ENCODE data around the gene COP1.
"Not testable (repeated sequence)": the region's sequence is repeated elsewhere in the genome, so short reads cannot be mapped to it uniquely, and the experiment has no call there.

Gene COP1

DNA sequence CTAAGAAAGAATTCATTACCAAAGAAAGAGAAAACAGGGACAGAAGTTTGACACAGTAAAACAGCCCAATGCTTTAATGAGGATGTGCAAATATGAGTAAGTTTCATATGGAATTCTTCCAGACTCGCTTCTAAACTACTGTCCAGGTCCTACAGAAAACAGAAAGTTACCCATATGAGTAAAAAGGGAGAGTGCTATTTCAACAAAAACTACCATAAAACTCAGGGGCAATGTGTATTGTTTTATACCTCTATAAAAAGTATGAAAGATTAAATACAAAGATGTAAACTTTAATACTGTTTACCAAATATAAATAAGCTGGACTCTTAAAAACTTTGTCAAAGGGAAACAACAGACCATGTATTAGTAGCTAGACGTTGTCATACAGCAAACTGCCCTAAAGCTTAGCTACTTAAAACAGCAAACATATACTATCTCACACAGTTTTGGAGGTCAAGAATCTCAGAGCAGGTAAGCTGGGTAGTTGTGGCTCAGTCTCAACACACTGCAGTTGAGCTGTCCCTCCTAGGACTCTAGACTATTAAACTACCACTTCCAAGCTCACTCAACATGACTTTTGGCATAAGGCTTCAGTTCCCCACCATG is 174.9 kb downstream of the COP1 start:
- no peak for DNase-seq

DNA sequence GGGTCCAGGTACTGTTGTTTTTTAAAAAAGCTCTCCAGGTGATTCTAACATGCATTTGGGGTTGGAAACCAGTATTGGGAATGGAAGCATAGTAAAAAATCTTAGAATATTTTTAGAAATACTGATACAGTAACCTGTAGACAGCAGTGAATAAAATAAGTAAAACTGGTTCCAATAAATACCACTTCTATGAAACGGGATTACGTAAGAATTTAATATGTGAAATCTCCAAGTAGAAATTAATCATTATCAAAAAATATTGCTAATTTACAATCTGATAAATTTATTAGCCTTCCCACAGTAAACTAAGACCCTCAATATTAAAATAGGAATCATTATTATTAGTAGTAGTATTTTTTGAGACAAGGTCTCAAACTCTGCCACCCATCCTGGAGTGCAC is 177.5 kb downstream of the COP1 start:
- no peak for DNase-seq

DNA sequence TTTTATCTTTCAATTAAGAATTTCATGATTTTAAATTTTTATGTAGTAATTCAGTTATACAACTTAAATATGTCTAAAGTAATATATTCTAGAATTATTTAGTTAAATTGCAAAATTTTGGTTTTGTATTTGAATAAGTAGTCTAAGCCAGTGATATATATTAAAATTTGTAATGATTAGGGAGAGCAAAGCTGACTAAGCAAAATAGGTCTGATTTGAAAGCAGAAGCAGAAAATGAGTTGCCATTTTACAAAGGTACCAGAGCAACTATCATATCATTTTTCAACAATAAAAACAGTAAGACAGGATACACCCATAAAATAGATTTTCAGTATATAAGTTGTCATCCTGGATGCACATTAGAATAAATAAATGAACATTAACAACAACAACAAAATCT is 177.9 kb downstream of the COP1 start:
- DNase-seq: no peak

DNA sequence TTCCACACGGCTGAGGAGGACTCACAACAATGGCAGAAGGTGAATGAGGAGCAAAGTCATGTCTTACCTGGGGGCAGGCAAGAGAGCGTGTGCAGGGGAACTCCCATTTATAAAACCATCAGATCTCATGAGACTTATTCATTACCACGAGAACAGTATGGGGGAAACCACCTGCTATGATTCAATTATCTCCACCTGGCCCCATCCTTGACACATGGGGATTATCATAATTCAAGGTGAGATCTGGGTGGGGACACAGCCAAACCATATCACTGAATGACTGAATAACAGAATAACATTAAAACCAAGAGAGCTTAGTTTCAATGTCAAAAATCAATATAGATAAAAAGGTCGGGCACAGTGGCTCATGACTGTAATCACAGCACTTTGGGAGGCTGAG is 179.2 kb downstream of the COP1 start:
- not testable (repeated sequence) for DNase-seq

DNA sequence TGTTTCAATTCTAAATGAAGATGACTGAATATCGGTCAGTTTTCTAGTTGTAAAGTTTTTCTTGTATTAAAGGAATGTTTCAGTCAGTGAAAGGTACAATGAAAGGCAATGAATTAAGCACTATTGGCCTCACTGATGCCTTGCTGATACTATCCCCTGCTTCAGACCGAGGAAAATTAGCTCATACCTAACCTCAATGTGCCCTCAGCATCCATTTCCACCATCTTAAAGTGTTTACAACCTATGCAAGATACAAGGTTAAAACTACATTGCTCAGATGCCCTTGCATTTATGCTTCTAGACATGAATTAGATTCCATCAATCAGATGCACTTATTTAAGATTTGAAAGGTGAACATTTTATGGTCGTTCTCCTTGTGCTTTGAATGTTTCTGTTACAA is 184.5 kb downstream of the COP1 start:
- DNase-seq: no peak

DNA sequence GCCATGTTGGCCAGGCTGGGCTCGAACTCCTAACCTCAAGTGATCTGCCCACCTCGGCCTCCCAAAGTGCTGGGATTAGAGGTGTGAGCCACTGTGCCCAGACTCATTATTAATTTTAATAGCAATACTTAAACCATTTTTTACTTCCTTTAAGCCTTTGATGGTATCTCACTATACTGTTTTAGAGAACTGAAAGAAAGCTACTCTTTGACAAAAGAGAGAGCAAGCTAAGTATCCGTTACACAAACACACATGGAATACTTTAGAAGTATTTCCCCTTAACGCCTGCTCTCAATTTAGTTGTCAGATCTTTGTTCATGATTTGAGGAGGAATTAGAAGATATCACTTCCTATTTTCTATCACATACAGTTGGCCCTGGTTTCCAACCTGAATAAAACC is 189.4 kb downstream of the COP1 start:
- no peak for DNase-seq

DNA sequence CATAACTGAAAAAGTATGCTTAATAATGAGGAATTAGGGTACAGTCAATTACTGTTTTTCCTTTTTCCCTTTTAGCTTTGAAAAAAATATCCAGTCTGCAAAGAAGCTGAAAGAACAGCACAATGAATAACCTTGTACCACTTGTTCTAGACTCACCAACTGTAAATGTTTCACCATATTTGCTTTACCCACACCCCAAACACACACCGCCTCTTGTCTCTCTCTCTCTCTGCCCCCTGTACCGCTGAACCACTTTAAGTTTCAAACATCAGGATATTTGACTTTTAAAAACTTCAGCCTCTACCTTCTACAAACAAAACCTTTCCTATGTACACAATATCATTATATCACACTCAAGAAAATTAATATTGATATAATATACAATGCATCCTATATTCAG is 197.1 kb downstream of the COP1 start:
- DNase-seq: no peak

DNA sequence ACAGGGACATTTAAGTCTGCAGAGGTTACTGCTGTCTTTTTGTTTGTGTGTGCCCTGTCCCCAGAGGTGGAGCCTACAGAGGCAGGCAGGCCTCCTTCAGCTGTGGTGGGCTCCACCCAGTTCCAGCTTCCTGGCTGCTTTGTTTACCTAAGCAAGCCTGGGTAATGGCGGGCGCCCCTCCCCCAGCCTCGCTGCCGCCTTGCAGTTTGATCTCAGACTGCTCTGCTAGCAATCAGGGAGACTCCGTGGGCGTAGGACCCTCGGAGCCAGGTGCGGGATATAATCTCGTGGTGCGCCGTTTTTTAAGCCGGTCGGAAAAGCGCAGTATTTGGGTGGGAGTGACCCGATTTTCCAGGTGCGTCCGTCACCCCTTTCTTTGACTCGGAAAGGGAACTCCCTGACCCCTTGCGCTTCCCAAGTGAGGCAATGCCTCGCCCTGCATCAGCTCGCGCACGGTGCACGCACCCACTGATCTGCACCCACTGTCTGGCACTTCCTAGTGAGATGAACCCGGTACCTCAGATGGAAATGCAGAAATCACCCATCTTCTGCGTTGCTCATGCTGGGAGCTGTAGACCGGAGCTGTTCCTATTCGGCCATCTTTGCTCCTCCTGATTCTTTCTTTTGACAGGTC is 199.2 kb downstream of the COP1 start:
- not testable (repeated sequence) for DNase-seq

DNA sequence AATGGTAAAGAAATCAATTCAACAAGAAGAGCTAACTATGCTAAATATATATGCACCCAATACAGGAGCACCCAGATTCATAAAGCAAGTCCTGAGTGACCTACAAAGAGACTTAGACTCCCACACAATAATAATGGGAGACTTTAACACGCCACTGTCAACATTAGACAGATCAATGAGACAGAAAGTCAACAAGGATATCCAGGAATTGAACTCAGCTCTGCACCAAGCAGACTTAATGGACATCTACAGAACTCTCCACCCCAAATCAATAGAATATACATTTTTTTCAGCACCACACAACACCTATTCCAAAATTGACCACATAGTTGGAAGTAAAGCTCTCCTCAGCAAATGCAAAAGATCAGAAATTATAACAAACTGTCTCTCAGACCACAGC is 212.4 kb downstream of the COP1 start:
- DNase-seq: not testable (repeated sequence)

DNA sequence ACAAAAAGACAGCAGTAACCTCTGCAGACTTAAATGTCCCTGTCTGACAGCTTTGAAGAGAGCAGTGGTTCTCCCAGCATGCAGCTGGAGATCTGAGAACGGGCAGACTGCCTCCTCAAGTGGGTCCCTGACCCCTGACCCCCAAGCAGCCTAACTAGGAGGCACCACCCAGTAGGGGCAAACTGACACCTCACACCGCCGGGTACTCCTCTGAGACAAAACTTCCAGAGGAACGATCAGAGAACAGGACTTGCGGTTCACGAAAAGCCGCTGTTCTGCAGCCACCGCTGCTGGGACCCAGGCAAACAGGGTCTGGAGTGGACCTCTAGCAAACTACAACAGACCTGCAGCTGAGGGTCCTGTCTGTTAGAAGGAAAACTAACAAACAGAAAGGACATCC is 214.3 kb downstream of the COP1 start:
- not testable (repeated sequence) for DNase-seq

DNA sequence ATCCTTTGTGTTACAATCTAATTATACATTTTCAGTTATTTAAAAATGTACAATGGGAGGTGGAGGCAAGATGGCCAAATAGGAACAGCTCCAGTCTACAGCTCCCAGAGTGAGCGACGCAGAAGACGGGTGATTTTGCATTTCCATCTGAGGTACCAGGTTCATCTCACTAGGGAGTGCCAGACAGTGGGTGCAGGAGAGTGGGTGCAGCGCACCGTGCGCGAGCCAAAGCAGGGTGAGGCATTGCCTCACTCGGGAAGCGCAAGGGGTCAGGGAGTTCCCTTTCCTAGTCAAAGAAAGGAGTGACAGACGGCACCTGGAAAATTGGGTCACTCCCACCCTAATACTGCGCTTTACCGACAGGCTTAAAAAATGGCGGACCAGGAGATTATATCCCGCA is 214.9 kb downstream of the COP1 start:
- not testable (repeated sequence) for DNase-seq

DNA sequence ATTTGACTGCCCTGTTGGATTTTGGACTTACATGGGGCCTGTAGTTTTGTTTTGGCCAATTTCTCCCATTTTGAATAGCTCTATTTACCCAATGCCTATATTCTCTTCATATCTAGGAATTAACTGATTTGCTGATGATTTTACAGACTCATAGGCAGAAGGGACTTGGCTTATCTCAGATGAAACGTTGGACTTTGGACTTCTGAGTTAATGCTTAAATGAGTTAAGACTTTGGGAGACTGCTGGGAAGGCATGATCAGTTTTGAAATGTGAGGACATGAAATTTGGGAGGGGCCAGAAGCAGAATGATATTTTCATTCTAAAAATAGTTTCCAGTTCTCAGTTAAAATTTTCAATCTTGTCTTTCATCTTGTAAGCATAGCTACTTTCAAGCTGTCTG is 222.3 kb downstream of the COP1 start:
- DNase-seq: no peak

DNA sequence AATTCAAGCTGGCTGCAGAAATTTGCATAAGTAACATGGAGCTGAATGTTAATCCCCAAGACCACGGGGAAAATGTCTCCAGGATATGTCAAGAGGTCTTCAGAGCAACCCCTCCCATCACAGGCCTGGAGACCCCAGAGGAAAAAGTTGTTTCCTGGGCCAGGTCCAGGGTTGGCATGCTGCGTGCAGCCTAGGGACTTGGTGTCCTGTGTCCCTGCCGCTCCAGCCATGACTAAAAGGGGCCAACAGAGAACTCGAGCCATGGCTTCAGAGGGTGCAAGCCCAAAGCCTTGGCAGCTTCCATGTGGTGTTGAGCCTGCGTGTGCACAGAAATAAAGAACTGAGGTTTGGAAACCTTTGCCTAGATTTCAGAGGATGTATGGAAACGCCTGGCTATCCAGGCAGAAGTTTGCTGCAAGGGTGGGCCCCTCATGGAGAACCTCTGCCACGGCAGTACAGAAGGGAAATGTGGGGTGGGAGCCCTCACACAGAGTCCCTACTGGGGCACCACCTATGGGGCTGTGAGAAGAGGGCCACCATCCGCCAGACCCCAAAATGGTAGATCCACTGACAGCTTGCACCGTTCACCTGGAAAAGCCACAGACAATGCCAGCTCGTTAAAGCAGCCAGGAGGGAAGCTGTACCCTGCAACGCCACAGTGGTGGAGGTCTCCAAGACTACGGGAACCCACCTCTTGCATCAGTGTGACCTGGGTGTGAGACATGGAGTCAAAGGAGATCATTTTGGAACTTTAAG is 222.9 kb downstream of the COP1 start:
- no peak for DNase-seq

DNA sequence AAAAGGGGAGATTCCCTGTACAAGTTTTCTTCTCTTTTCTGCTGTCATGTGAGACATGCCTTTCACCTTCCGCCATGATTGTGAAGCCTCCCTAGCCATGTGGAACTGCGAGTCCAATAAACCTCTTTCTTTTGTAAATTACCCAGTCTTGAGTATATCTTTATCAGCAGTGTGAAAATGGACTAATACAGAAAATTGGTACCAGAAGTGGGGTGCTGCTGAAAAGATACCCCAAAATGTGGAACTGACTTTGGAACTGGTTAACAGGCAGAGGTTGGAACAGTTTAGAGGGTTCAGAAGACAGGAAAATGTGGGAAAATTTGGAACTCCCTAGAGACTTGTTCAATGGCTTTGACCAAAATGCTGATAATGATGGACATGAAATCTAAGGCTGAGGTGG is 223.7 kb downstream of the COP1 start:
- not testable (repeated sequence) for DNase-seq

DNA sequence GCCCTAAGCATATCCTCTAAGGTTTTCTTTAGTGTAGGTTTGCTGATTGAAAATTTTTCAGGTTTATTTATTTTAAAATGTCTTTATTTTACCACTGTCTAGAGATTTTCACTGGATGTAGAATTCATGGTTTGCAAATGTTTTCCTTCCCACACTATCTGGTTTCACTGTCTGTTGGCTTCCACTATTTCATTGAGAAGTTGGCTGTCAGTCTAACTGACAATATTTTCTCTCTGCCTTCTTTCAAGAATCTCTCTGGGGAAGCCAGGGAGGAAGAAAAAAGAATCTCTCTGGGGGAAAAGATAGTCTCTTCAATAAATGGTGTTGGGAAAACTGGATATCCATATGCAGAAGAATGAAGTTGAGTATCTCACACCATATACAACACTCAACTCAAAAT is 226.0 kb downstream of the COP1 start:
- DNase-seq: no peak

DNA sequence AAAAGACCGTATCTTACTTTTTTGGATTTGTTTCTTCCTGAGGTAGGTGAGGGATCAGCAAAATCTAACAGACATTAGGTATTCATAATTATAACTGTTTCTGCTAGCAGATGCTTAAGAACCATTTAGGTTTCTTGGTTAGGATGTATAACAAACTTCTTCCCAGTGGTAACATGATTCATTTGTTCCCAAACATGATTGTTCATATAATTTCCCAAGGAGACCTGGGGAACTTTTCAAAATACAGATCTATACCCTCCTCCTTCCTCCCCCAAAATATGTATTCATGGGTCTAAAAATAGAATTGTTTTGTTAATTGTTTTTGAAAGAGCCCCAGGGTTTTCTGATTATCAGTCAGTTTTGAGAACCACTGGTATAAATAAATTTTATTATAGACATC is 228.2 kb downstream of the COP1 start:
- no peak for DNase-seq

DNA sequence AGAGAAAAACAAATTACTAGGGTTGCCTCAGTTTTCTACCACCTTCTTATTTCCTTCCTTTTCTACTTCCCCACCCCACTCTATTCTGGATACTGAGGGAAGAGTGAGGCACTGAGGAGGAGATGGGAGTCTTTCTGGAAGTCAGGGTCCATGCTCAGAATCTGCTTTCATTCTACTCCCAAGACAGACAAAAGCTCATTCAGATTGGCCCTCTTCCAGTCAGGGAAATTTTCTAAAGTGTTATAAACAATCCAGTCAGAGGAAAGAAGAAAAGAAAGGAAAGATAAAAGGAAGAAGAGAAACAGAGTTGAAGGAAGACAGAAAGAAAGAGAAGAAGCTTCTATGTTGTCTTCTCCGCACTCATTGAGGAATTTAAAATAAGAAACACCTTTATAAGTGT is 228.6 kb downstream of the COP1 start:
- DNase-seq: no peak

DNA sequence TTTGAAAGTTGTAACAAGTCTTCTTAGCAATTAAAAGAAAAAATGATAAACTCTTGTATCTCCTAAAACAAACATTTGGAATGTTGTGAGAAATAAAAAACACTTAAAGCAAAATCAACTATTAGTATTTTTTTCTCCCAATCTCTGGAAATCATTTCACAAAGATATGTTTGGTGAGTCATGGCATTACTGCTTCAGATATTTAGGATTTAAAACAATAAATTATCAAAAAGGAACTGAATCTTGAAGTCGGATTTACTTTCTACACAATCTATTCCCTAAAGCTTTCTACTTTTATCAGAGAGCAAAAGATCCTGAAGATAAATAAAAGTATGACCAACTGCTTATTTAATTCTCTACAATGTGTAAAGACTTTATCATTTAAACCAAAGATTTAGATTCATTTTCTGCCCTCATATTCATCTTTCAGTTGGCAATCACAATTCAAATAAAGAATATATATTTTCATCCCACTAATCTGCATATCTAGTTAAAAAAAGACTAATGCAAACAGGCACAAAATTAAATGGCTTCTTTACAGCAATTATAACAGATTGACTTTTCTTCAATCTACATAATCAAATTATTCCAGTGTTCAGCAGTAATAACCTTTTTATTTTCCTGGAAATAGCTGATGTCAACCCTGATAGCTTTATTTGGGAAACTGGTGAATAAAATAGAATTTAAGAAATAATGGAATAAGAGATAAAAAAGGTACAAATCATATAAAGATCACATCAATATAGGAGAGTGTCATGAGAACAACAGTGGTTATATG is 230.0 kb downstream of the COP1 start:
- DNase-seq: no peak

DNA sequence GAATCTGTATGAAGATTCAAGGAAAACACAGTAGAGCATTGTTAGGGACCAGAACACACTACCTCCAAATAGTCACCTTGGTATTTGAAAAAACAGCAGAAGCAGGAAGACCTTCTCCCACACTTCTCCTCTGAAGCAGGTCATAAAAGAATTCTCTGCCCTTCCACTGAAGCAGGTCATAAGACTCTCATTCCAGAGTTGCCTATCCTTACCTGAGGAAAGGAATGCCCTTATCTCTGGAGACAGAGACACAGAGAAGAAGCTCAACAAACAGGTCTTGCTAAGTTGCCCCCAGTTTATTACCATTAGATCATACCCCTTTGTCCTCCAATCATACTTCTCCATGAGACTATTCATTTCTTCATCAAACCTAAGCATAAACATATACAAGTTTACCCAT is 237.9 kb downstream of the COP1 start:
- no peak for DNase-seq

DNA sequence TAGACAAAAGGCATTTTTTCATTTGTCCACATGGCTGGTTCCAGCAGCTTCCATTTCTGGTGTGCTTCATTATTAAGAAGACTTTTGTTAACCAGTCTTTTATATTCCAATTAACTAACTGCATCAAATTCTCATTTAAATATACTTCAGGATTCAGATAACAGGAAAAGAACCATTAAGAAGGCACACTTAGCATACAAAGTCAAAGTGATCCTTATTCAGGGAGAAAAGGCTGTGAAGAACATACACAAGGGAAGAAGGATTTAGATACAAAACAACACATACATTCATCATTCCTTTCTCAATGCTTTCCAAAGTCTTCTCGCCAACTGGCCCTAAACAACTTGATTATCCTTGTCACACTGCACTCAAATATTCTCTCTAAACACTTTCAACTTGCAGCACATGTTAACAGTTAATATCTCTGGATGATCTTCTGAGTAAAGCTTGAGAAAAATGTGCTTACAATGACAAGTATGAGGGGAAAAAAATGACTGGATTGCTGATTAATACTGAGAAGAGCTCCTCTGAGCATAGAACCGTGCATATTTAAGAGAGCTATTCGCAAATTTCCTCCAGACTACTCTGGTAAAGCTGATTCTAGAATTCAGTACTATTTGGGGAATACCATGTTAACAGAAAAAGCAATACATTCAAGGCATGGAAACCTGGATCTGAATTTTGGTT is 238.5 kb downstream of the COP1 start:
- DNase-seq: no peak

DNA sequence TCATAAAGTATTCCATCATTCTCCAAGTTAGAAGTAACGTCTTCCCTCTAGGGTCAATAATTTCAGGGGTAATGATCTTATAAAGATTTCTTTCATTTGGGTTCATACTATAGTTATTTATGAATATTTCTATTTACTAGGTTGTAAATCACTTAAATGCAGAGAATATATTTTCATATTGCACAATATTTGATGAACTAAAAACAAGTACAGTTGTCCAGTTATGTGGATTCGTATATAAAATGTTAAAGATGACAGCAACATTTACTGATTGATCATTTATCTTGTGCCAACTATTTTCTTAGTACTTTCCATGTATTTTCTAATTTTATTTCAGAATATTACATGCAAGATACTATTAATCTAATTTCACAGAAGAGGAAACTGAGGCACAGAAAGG is 243.3 kb downstream of the COP1 start:
- DNase-seq: no peak

DNA sequence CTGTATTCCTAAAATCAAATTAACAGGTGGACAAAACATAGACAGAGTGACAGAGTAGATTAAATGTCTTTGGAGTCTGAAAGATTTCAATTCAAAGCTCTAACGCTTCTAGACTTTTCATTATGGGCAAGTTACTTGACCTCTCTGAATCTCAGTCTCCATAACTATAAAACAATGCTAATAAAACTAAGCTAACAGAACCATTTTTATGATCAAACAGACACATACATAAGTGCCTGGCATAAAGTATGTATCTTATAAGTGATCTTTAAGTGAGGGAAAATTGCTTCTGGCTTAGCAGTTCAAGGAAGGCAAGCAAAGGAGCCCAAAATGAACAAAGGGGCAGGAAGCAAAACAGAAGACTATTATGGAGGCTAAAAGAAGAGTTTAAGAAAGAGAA is 246.9 kb downstream of the COP1 start:
- DNase-seq: no peak

DNA sequence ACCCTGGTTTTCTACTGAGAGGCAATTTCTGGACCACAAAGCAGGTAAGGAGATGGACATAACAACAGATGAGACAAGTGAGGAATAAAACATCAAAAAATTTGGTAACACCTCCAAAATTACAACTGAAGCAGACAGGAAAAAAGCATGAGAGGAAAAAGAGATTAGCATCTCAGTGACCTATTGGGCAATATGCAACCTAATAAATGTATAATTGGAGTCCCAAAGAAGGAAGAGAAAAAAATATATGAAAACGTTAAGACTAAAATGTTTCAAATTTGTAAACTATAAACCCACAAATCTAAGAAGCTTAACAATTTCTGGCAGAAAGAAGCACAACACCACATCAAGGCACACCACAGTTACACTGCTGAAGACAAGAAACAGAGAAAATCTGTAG is 255.5 kb downstream of the COP1 start:
- no peak for DNase-seq
